CD4-positive, alpha-beta T cell (primary cell): ENCODE data around the gene CLEC16A. TPM values are rescaled to one million over a fixed set of nuclear protein-coding genes. Genes with fewer than 3 reads are reported as not detected.

Experiments
- ATAC-seq: fragments of 200-7000 bp; cut with Tn5 transposase; one replicate; pipeline ENCODE4 v1.10.0; 2022; ENCODE audit warnings: mild to moderate bottlenecking; ENCODE audit not compliant: poor library complexity
- CTCF ChIA-PET: fragments of 350-600 bp; sonication (Branson Sonifier 250); formaldehyde crosslinking; loops from one replicate; lab custom pipeline; 2021; ENCODE audit warnings: antibody characterized with exemption, inconsistent platforms; lab: Charles Lee
- POLR2A ChIA-PET: fragments of 350-600 bp; sonication (Branson Sonifier 250); formaldehyde crosslinking; loops from one replicate; lab custom pipeline; 2021; ENCODE audit warnings: antibody characterized with exemption, inconsistent platforms; lab: Charles Lee
- DNase-seq, 14 experiments: peaks; one replicate each; pipeline ENCODE4 v3.0.0-alpha.2; 2013 to 2020; ENCODE audit warnings: mixed read lengths in 2 of 14
- H3K27ac ChIP-seq, 2 donors: one replicate each; pipeline versions ENCODE4 v1.5.1 to v1.7.0; 2013; ENCODE audit warnings: low read length in 2 of 2, low read depth in 1 of 2, mild to moderate bottlenecking in 1 of 2
- H3K27me3 ChIP-seq, 2 experiments: 1 replicate in 1 of 2; 2 replicates in 1 of 2; pipeline versions ENCODE4 v1.6.1 to v1.7.0; 2013; ENCODE audit warnings: low read length in 2 of 2, control low read depth in 1 of 2, mild to moderate bottlenecking in 1 of 2, moderate library complexity in 1 of 2; ENCODE audit not compliant: insufficient read depth in 2 of 2, control insufficient read depth in 1 of 2
- H3K36me3 ChIP-seq: one replicate; pipeline ENCODE4 v1.6.1; 2013; ENCODE audit warnings: low read length, control low read depth; ENCODE audit not compliant: insufficient read depth
- H3K4me1 ChIP-seq: one replicate; pipeline ENCODE4 v1.6.1; 2013; ENCODE audit warnings: low read length, control low read depth; ENCODE audit not compliant: insufficient read depth
- H3K4me3 ChIP-seq: one replicate; pipeline ENCODE4 v1.5.1; 2013; ENCODE audit warnings: mild to moderate bottlenecking, low read length, moderate library complexity
- H3K9me3 ChIP-seq, 2 experiments: 1 replicate in 1 of 2; 2 replicates in 1 of 2; pipeline versions ENCODE4 v1.6.1 to v1.7.0; 2013; ENCODE audit warnings: low read length in 2 of 2, mild to moderate bottlenecking in 2 of 2, control low read depth in 1 of 2, moderate library complexity in 1 of 2; ENCODE audit not compliant: control insufficient read depth in 1 of 2, insufficient read depth in 1 of 2
- H3K27ac Mint-ChIP-seq: one replicate; pipeline ENCODE4 v1.8.0; 2020; ENCODE audit warnings: mixed read lengths
- H3K27me3 Mint-ChIP-seq: one replicate; pipeline ENCODE4 v1.8.0; 2021; ENCODE audit warnings: mixed read lengths
- H3K36me3 Mint-ChIP-seq: one replicate; pipeline ENCODE4 v1.8.0; 2021; ENCODE audit warnings: low read depth, mixed read lengths
- H3K4me1 Mint-ChIP-seq: one replicate; pipeline ENCODE4 v1.8.0; 2021; ENCODE audit warnings: low read depth, mixed read lengths
- H3K4me3 Mint-ChIP-seq: one replicate; pipeline ENCODE4 v1.8.0; 2020; ENCODE audit warnings: mild to moderate bottlenecking, mixed read lengths
- H3K9me3 Mint-ChIP-seq: one replicate; pipeline ENCODE4 v1.8.0; 2020; ENCODE audit warnings: mixed read lengths
- intact Hi-C, 2 experiments: fragments of 100-400 bp; cut with DNase I in 1 of 2; cut with micrococcal nuclease in 1 of 2; formaldehyde crosslinking; loops; one replicate each; pipeline versions ENCODE4 v1.15.1 to v1.9.0; 2023 to 2025; cut with DNase I, micrococcal nuclease
- total RNA-seq, 174 experiments: library from RNA in 2 of 174; stranded (reverse) in 2 of 174; gene quantifications; one replicate each; pipeline ENCODE4 v1.2.3 and lab custom pipeline; 2021 to 2026
- TF ChIP-seq, protein P1 (sequence below): fragments of 200-600 bp; IDR thresholded peaks from one replicate; pipeline ENCODE4 v1.8.0; 2022; ENCODE audit warnings: antibody characterized with exemption, mild to moderate bottlenecking

CLEC16A gene
- total RNA-seq, 2 experiments from 2014 or later = 21.7 to 22.7 TPM

DNA sequence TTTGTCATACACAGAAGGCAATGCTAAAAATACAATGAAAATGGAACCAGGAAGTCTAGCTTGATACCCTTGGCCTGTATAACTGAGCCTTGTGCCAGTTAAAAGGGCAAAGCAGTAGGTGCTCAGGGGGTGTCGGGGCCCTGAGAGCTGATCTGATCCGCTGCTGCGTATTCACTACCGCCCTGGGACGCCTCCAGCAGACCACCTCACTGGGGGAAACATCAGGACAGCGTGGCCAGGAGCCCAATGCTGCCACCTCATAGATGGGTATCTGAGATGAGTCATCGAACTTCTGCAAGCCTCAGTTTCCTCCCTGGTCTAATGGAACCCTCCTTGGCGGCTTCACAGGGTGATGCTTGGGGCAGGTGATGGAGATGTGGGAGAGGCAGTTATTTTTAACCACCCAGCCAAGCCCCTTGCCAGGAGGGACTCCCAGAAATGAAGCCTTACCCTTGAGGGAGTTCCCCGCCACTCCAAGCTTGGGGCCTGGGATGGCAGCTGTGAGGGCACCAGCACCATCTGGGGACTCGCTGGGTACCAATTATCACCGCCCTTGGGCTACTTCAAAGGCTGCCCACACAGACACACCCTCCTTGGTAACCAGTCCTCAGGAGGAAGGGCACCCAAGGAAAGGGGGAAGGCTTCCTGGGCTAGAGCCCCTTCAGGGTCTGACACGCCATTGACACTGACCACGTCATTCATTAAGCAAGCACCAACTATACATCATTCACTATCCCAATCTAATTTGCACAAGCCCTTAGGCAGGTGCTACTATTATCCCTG, 9.8 kb upstream of the CLEC16A start:
- Mint-ChIP-seq H3K9me3 (no peaks in the 10 kb centered on the region), H3K27ac (no peak overlapping the region)

DNA sequence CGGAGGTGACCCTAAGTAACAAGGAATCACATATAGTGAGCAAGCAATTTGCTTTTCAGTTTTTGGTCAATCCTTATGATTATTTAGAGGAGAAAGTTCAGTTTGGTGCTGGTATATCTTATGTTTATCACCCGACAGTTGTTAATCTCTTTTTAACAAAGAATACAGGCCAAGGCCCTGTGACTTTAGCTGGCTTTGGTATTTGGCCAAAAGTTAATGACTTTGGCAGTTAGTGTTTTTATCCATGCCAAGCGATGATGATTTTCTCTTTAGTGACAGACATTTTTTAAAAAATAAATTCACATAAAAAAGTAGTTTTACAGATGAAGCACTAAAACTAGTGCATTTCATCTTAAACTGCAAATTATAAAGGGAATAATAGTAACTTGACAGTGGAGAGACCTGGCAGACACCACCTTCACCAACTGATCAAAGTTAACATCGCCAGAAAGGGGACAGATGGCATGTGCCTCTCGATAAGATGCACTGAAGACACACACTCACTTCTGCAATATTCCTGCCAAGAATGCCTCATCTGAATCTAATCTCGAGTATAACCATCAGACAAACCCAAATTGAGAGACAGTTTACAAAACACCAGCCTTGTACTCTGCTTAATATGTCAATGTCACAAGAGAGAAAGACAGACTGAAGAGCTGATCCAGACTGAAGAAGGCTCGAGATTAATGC, 9.0 kb upstream of the CLEC16A start:
- H3K9me3 ChIP-seq = no peaks in the 10 kb centered on the region
- intact Hi-C loops = loop anchor here in 1 of 2 experiments (5.0 kb wide), 1 partner anchor 188 kb away; no protein-coding TSS in a partner anchor
- ChIA-PET CTCF (no interaction called here), POLR2A (no interaction called here)
- no peaks in the 10 kb centered on the region for H3K9me3 Mint-ChIP-seq
- H3K4me3 ChIP-seq = no peak overlapping the region
- H3K4me1 ChIP-seq = peaks cover 58% of the 10 kb centered on the region
- H3K36me3 ChIP-seq = peaks cover 14% of the 10 kb centered on the region
- TF ChIP-seq, protein P1, sequence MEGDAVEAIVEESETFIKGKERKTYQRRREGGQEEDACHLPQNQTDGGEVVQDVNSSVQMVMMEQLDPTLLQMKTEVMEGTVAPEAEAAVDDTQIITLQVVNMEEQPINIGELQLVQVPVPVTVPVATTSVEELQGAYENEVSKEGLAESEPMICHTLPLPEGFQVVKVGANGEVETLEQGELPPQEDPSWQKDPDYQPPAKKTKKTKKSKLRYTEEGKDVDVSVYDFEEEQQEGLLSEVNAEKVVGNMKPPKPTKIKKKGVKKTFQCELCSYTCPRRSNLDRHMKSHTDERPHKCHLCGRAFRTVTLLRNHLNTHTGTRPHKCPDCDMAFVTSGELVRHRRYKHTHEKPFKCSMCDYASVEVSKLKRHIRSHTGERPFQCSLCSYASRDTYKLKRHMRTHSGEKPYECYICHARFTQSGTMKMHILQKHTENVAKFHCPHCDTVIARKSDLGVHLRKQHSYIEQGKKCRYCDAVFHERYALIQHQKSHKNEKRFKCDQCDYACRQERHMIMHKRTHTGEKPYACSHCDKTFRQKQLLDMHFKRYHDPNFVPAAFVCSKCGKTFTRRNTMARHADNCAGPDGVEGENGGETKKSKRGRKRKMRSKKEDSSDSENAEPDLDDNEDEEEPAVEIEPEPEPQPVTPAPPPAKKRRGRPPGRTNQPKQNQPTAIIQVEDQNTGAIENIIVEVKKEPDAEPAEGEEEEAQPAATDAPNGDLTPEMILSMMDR = no peak
- DNase-seq (no peak), ATAC-seq (no peak)
- H3K27ac ChIP-seq = no peak overlapping the region
- H3K27ac Mint-ChIP-seq = peak overlapping the region; percentile 64
- H3K4me1 Mint-ChIP-seq = peaks cover 68% of the 10 kb centered on the region
- H3K27me3 ChIP-seq = no peaks in the 10 kb centered on the region
- H3K4me3 Mint-ChIP-seq = no peak overlapping the region
- H3K27me3 Mint-ChIP-seq = no peaks in the 10 kb centered on the region
- peaks cover 51% of the 10 kb centered on the region for H3K36me3 Mint-ChIP-seq

More for the DNA sequence above, 9.8 kb upstream of the CLEC16A start:
- H3K4me3 Mint-ChIP-seq = no peak overlapping the region
- ATAC-seq = no peak
- H3K4me1 Mint-ChIP-seq = peaks cover 59% of the 10 kb centered on the region
- Histone ChIP-seq H3K9me3 (no peaks in the 10 kb centered on the region), H3K27ac (no peak overlapping the region), H3K4me1 (peaks cover 50% of the 10 kb centered on the region), H3K4me3 (no peak overlapping the region), H3K27me3 (no peaks in the 10 kb centered on the region), H3K36me3 (peaks cover 14% of the 10 kb centered on the region)
- peaks cover 59% of the 10 kb centered on the region for H3K36me3 Mint-ChIP-seq
- DNase-seq = no peak
- CTCF ChIA-PET = interaction anchor here (0.8 kb wide), 1 partner anchor 16 kb away, joined by 3 read pairs; no protein-coding TSS in a partner anchor
- no peaks in the 10 kb centered on the region for H3K27me3 Mint-ChIP-seq
- intact Hi-C loops = loop anchor here in 1 of 2 experiments (5.0 kb wide), 1 partner anchor 187 kb away; no protein-coding TSS in a partner anchor
- POLR2A ChIA-PET = no interaction called here
- TF ChIP-seq, protein P1 = no peak

DNA sequence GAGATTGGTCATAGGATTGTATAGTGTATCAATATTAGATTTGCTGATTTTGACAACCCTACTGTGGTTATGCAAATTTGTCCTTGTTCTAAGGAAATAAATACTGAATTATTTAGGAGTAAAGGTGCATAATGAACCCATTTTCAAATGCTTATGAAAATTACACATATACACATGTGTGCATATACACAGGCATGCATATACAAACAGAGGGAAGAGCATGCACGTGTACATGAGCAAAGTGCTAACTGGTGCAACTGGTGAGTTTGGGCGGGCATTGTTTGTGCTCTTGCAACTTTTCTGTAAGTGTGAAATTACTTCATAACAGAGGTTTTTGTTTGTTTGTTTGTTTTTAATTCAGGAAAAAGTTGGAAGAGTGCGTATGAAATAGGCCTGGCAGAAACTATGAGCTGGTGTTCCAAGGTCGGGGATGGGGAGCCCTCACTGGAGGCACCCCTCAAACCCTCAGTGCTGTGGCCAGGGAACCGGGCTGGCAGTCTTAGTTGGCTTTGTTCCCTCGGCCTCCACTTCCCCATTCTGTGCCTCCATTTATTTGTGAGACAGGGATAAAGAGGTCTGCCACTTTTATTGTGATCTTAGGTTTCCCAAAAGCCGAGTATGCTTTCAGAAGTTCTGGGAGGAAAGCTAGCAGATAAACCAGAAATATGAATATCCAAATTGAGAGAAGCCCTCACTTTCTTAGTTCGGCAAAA, 7.9 kb upstream of the CLEC16A start:
- Mint-ChIP-seq H3K9me3 (no peaks in the 10 kb centered on the region), H3K36me3 (peaks cover 43% of the 10 kb centered on the region), H3K27ac (no peak overlapping the region), H3K4me1 (peaks cover 76% of the 10 kb centered on the region), H3K4me3 (peak overlapping the region; percentile 57), H3K27me3 (no peaks in the 10 kb centered on the region)
- Histone ChIP-seq H3K27me3 (no peaks in the 10 kb centered on the region), H3K36me3 (peaks cover 14% of the 10 kb centered on the region), H3K9me3 (no peaks in the 10 kb centered on the region), H3K27ac (no peak overlapping the region), H3K4me1 (peaks cover 69% of the 10 kb centered on the region), H3K4me3 (no peak overlapping the region)
- intact Hi-C loops = loop anchor here in 1 of 2 experiments (5.0 kb wide), 1 partner anchor 189 kb away; no protein-coding TSS in a partner anchor
- ChIA-PET CTCF (interaction anchor here (0.6 to 1.5 kb wide), 2 partner anchors 18 to 80 kb away, joined by 3 to 4 read pairs; no protein-coding TSS in a partner anchor), POLR2A (no interaction called here)
- DNase-seq (no peak), ATAC-seq (no peak)
- TF ChIP-seq, protein P1 = no peak
